Skeletal muscle satellite cell (primary cell): ENCODE results near the gene C4BPB.

Experiments
- H3K27me3 ChIP-seq: 2 replicates; pipeline ENCODE4 v1.7.0; 2013; ENCODE audit warnings: low read length; ENCODE audit not compliant: control insufficient read depth, insufficient read depth
- H3K36me3 ChIP-seq: 2 replicates; pipeline ENCODE4 v1.7.0; 2013; ENCODE audit warnings: mild to moderate bottlenecking, control low read depth, low read length; ENCODE audit not compliant: insufficient read depth
- H3K4me1 ChIP-seq: 2 replicates; pipeline ENCODE4 v1.7.0; 2013; ENCODE audit warnings: low read length; ENCODE audit not compliant: control insufficient read depth, insufficient read depth
- H3K4me2 ChIP-seq: 2 replicates; pipeline ENCODE4 v1.7.0; 2013; ENCODE audit warnings: mild to moderate bottlenecking, low read length
- H3K4me3 ChIP-seq: 2 replicates; pipeline ENCODE4 v1.7.0; 2013; ENCODE audit warnings: low read length
- H3K9ac ChIP-seq: 2 replicates; pipeline ENCODE4 v1.7.0; 2013; ENCODE audit warnings: mild to moderate bottlenecking, low read depth, low read length, moderate library complexity
- H3K9me3 ChIP-seq: replicated peaks from 2 replicates; pipeline ENCODE4 v1.7.0; 2013; ENCODE audit warnings: mild to moderate bottlenecking, control low read depth, low read length

The C4BPB gene

GRCh38 chr1:207091200-207091908 is 2.7 kb downstream of the C4BPB start:
- H3K36me3 ChIP-seq = no peaks in the 10 kb centered on the region
- H3K4me1 ChIP-seq = no peaks in the 10 kb centered on the region
- no peaks in the 10 kb centered on the region for H3K9me3 ChIP-seq
- H3K27me3 ChIP-seq = peaks cover 29% of the 10 kb centered on the region
- no peak overlapping the region for H3K9ac ChIP-seq
- no peak overlapping the region for H3K4me2 ChIP-seq
- no peak overlapping the region for H3K4me3 ChIP-seq

DNA sequence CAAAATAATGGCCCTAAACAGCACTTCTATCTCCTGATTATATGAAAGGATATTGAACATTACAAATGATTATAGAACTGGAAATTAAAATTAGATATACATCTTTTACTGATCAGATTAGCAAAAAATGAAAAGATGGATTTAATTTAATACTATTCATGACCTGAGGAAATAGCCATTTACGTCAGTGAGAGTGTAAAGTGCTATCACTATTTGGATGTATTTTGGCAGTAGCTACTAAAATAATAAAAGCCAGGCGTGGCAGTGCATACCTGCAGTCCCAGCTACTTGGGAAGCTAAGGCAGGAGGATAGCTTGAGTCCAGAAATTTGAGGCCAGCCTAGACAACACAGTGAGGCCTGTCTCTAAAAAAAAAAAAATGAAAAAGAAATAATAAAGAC is 5.3 kb downstream of the C4BPB start:
- no peak overlapping the region for H3K4me2 ChIP-seq
- H3K36me3 ChIP-seq = no peaks in the 10 kb centered on the region
- no peaks in the 10 kb centered on the region for H3K9me3 ChIP-seq
- no peaks in the 10 kb centered on the region for H3K4me1 ChIP-seq
- H3K9ac ChIP-seq = no peak overlapping the region
- H3K27me3 ChIP-seq = peaks cover 28% of the 10 kb centered on the region
- H3K4me3 ChIP-seq = no peak overlapping the region

DNA sequence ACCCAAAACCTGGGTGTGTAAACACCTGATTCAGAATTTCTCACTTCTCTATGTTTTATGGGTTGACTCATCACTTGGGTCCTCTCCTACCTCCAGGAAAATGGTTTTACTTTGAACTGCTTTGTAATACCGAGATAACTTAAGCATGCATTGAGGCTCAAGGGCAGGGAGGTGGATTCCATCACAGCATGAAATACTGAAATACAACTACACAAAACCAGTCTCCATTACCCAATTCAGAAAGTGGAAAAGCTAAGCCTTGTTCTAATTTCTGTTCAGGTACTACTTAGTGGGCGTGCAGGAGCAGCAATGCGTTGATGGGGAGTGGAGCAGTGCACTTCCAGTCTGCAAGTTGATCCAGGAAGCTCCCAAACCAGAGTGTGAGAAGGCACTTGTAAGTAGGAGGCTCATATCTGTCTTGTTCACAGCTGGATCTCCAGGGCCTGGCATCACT is 9.2 kb downstream of the C4BPB start:
- peaks cover 19% of the 10 kb centered on the region for H3K27me3 ChIP-seq
- H3K9me3 ChIP-seq = no peaks in the 10 kb centered on the region

DNA sequence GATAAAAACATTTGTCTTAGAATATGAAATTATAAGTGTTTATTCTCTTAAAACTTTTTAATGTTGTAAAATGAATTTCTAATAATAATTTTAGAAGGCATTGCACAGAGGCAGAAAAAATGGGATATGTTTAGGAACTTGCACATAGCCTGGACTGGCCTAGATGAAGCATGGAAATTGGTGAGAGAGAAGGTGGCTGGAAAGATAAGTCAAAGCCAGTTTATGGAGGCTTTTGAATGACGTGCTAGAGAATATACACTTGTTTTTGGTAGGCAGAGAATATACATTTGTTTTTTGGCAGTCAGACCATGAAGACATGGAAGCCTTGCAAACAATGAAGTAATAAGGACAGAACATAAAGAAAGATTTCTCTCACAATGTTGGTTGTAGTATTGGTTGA is 13.1 kb downstream of the C4BPB start:
- Histone ChIP-seq H3K9ac (no peak overlapping the region), H3K4me1 (no peaks in the 10 kb centered on the region), H3K9me3 (no peaks in the 10 kb centered on the region), H3K36me3 (no peaks in the 10 kb centered on the region), H3K4me2 (no peak overlapping the region), H3K27me3 (peaks cover 24% of the 10 kb centered on the region), H3K4me3 (no peak overlapping the region)

More for the DNA sequence above, 9.2 kb downstream of the C4BPB start:
- no peaks in the 10 kb centered on the region for H3K36me3 ChIP-seq
- H3K4me3 ChIP-seq = no peak overlapping the region
- H3K4me1 ChIP-seq = no peaks in the 10 kb centered on the region
- H3K9ac ChIP-seq = no peak overlapping the region
- H3K4me2 ChIP-seq = no peak overlapping the region

GRCh38 chr1:207102146-207102545 is 13.5 kb downstream of the C4BPB start:
- Histone ChIP-seq H3K9ac (no peak overlapping the region), H3K9me3 (no peaks in the 10 kb centered on the region), H3K4me2 (no peak overlapping the region), H3K4me3 (no peak overlapping the region), H3K36me3 (no peaks in the 10 kb centered on the region), H3K4me1 (no peaks in the 10 kb centered on the region), H3K27me3 (peaks cover 24% of the 10 kb centered on the region)

GRCh38 chr1:207102659-207103058 is 14.0 kb downstream of the C4BPB start:
- no peak overlapping the region for H3K4me3 ChIP-seq
- no peaks in the 10 kb centered on the region for H3K9me3 ChIP-seq
- H3K9ac ChIP-seq = no peak overlapping the region
- no peaks in the 10 kb centered on the region for H3K4me1 ChIP-seq
- H3K36me3 ChIP-seq = no peaks in the 10 kb centered on the region
- no peak overlapping the region for H3K4me2 ChIP-seq
- H3K27me3 ChIP-seq = peaks cover 24% of the 10 kb centered on the region

DNA sequence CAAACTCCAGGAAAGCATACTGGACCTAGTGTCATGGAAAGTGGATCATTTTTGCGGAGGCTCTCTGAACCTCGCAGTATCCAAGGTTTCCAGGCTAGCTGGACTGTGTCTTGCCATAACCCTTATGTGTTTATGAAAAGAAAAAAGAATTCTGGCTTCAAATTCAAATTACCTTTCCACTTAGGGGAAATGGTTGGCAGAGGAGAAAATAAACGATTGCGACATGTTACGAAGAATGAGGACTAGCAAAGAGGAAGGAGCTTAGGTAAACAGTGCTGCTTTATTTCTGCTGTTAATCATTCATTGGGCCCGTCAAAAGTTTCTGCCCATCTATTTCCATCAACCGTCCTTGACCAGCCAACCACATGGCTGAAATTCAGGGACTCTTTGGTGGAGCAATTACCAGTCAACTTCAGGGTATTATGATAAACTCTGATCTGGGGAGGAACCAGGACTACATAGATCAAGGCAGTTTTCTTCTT is 15.3 kb downstream of the C4BPB start, which contains the start of gene C4BPA:
C4BPA (plus strand) TSS at position 342 of the 482 bp plus-strand sequence. CDS start 8,793 bp downstream, outside the sequence.
- H3K27me3 ChIP-seq = peaks cover 24% of the 10 kb centered on the region
- no peaks in the 10 kb centered on the region for H3K36me3 ChIP-seq
- no peak within 1 kb of the TSS for H3K9ac ChIP-seq
- H3K9me3 ChIP-seq = no peaks in the 10 kb centered on the region
- H3K4me1 ChIP-seq = no peaks in the 10 kb centered on the region
- no peak within 1 kb of the TSS for H3K4me3 ChIP-seq
- H3K4me2 ChIP-seq = no peak within 1 kb of the TSS

- Histone ChIP-seq H3K4me1 (no peaks in the 10 kb centered on the region), H3K9me3 (no peaks in the 10 kb centered on the region), H3K9ac (no peak overlapping the region), H3K36me3 (no peaks in the 10 kb centered on the region), H3K4me2 (no peak overlapping the region), H3K4me3 (no peak overlapping the region), H3K27me3 (peaks cover 14% of the 10 kb centered on the region)
These were observed 20.3 kb downstream of the C4BPB start for GRCh38 chr1:207109004-207109403.

- Histone ChIP-seq H3K36me3 (no peaks in the 10 kb centered on the region), H3K9me3 (no peaks in the 10 kb centered on the region), H3K27me3 (peaks cover 13% of the 10 kb centered on the region), H3K4me1 (no peaks in the 10 kb centered on the region), H3K9ac (no peak overlapping the region), H3K4me3 (no peak overlapping the region), H3K4me2 (no peak overlapping the region)
These were observed 24.1 kb downstream of the C4BPB start for GRCh38 chr1:207112616-207113296.

DNA sequence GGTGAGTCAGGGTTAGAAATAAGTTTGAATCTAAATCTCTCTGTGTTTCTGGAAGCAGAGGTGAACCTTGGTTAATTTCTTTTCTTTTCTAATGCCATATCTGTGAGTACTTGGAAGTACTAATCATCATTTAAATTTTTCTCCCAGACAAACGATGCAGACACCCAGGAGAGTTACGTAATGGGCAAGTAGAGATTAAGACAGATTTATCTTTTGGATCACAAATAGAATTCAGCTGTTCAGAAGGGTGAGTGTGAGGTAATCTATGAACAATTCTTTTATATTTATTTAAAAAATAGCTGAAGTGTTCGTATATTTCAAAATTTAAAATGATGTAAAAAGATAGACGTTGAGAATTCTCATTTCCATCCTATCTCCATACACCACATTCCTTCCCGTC is 26.6 kb downstream of the C4BPB start:
- no peaks in the 10 kb centered on the region for H3K36me3 ChIP-seq
- no peak overlapping the region for H3K4me2 ChIP-seq
- no peak overlapping the region for H3K4me3 ChIP-seq
- no peaks in the 10 kb centered on the region for H3K4me1 ChIP-seq
- no peaks in the 10 kb centered on the region for H3K9me3 ChIP-seq
- H3K27me3 ChIP-seq = peaks cover 13% of the 10 kb centered on the region
- no peak overlapping the region for H3K9ac ChIP-seq

GRCh38 chr1:207124389-207124788 is 35.7 kb downstream of the C4BPB start:
- Histone ChIP-seq H3K4me2 (no peak overlapping the region), H3K4me3 (no peak overlapping the region), H3K4me1 (no peaks in the 10 kb centered on the region), H3K9ac (no peak overlapping the region), H3K9me3 (no peaks in the 10 kb centered on the region), H3K36me3 (no peaks in the 10 kb centered on the region), H3K27me3 (peaks cover 7% of the 10 kb centered on the region)
